Stimulated activated CD4-positive, alpha-beta T cell treated with anti-CD3 and anti-CD28 coated beads, Interleukin-4, amount 100 ng/mL, for 24 hours (primary cell): ENCODE measurements around the gene SLC17A9.
"Not testable (repeated sequence)": the region's sequence is repeated elsewhere in the genome, so short reads cannot be mapped to it uniquely, and the experiment has no call there.

ENCODE experiments used
- DNase-seq: peaks from one replicate; pipeline ENCODE4 v3.0.0-alpha.2; 2020

SLC17A9 gene

GRCh38 chr20:62956387-62957135, 4.1 kb downstream of the SLC17A9 start:
- no peak for DNase-seq

- DNase-seq, result no peak
These were observed 4.9 kb downstream of the SLC17A9 start for GRCh38 chr20:62957136-62958117.

GRCh38 chr20:62958388-62959100, 6.0 kb downstream of the SLC17A9 start:
- DNase-seq, result no peak

GRCh38 chr20:62959101-62959971, 6.8 kb downstream of the SLC17A9 start:
- no peak for DNase-seq

GRCh38 chr20:62959998-62960436, 7.5 kb downstream of the SLC17A9 start:
- DNase-seq, result no peak

- not testable (repeated sequence) for DNase-seq
These were observed 8.2 kb downstream of the SLC17A9 start for GRCh38 chr20:62960446-62961309.

GRCh38 chr20:62961310-62961783, 8.8 kb downstream of the SLC17A9 start:
- no peak for DNase-seq

GRCh38 chr20:62961799-62962198, 9.3 kb downstream of the SLC17A9 start:
- no peak for DNase-seq

- no peak for DNase-seq
These were observed 9.8 kb downstream of the SLC17A9 start for GRCh38 chr20:62962221-62962879.

- no peak for DNase-seq
These were observed 10.5 kb downstream of the SLC17A9 start for GRCh38 chr20:62962891-62963613.

GRCh38 chr20:62963614-62964397, 11.3 kb downstream of the SLC17A9 start:
- no peak for DNase-seq

- DNase-seq, result no peak
These were observed 12.2 kb downstream of the SLC17A9 start for GRCh38 chr20:62964700-62965099.

- no peak for DNase-seq
These were observed 12.9 kb downstream of the SLC17A9 start for GRCh38 chr20:62965363-62965771.

GRCh38 chr20:62966212-62967148, 14.0 kb downstream of the SLC17A9 start:
- no peak for DNase-seq

GRCh38 chr20:62967149-62967501, 14.6 kb downstream of the SLC17A9 start:
- no peak for DNase-seq

- DNase-seq, result no peak
These were observed 15.3 kb downstream of the SLC17A9 start for GRCh38 chr20:62967628-62968351.
